Measurements from ENCODE around the gene AFDN. TPM values are rescaled to one million over a fixed set of nuclear protein-coding genes. Genes with fewer than 3 reads are reported as not detected.

Gene AFDN
- total RNA-seq, 4 donors from 2014 or later = 133 to 391 (median 148) TPM

GRCh38 chr6:167881327-167881726, 54.6 kb downstream of the AFDN start:
- Histone ChIP-seq H3K36me3 (peaks cover 21% of the 10 kb centered on the region), H3K27ac (no peak overlapping the region), H3K9me3 (no peaks in the 10 kb centered on the region), H3K27me3 (no peaks in the 10 kb centered on the region), H3K4me3 (no peak overlapping the region), H3K4me1 (no peaks in the 10 kb centered on the region)
- 91% methylated on average over 2 of the region's 2 CpGs for WGBS
- no peak for DNase-seq (ENCODE audit: low spot score in 2 of 2)
- TF ChIP-seq EP300 (IDR thresholded peaks at IDR 0.05) (no peak), POLR2A (IDR thresholded peaks at IDR 0.05) (no peak), POLR2AphosphoS5 (IDR thresholded peaks at IDR 0.05) (no peak)
- TF ChIP-seq, protein P1, sequence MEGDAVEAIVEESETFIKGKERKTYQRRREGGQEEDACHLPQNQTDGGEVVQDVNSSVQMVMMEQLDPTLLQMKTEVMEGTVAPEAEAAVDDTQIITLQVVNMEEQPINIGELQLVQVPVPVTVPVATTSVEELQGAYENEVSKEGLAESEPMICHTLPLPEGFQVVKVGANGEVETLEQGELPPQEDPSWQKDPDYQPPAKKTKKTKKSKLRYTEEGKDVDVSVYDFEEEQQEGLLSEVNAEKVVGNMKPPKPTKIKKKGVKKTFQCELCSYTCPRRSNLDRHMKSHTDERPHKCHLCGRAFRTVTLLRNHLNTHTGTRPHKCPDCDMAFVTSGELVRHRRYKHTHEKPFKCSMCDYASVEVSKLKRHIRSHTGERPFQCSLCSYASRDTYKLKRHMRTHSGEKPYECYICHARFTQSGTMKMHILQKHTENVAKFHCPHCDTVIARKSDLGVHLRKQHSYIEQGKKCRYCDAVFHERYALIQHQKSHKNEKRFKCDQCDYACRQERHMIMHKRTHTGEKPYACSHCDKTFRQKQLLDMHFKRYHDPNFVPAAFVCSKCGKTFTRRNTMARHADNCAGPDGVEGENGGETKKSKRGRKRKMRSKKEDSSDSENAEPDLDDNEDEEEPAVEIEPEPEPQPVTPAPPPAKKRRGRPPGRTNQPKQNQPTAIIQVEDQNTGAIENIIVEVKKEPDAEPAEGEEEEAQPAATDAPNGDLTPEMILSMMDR (IDR thresholded peaks at IDR 0.05) = no peak

DNA sequence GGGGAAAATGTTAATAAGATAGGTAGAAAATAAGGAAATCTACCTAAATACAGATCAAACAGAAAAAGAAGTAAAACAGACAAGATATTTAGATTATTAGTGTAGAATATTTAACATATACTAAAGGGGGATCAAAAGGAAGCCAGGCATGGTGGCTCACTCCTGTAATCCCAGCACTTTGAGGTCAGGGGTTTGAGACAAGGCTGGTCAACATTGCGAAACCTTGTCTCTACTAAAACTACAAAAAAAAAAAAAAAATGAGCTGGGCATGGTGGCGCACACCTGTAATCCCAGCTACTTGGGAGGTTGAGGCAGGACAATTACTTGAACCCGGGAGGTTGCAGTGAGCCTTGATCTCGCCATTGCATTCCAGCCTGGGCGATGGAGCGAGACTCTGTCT, 55.5 kb downstream of the AFDN start:
- H3K36me3 ChIP-seq = peaks cover 20% of the 10 kb centered on the region
- H3K9me3 ChIP-seq = no peaks in the 10 kb centered on the region
- no peak overlapping the region for H3K4me3 ChIP-seq
- 98% methylated on average over 6 of the region's 6 CpGs for WGBS
- no peak for DNase-seq (ENCODE audit: low spot score in 2 of 2)
- no peaks in the 10 kb centered on the region for H3K4me1 ChIP-seq
- TF ChIP-seq POLR2AphosphoS5 (IDR thresholded peaks at IDR 0.05) (no peak), POLR2A (IDR thresholded peaks at IDR 0.05) (no peak), EP300 (IDR thresholded peaks at IDR 0.05) (no peak)
- TF ChIP-seq, protein P1 (IDR thresholded peaks at IDR 0.05) = no peak
- H3K27me3 ChIP-seq = no peaks in the 10 kb centered on the region
- no peak overlapping the region for H3K27ac ChIP-seq

DNA sequence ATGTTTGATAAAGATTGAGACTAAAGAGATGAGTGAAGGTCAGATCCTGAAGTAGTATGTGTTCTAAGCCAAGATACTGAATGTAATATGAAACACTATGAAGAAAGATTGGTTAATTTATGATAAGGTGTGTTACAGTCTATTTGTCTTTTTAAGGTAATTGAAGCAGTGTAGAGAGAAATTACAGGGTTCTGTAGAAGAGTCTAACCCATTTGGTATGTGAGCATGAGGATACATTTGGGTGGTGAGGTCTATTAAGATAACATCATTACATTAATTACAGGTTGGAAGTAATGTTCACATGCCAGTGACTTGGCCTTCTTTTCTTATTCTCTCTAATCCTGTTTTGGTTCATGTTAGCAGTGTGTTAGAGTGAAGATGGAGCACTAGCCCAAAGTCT, 61.4 kb downstream of the AFDN start:
- Histone ChIP-seq H3K27me3 (no peaks in the 10 kb centered on the region), H3K36me3 (peaks cover 14% of the 10 kb centered on the region), H3K9me3 (no peaks in the 10 kb centered on the region), H3K4me1 (no peaks in the 10 kb centered on the region), H3K27ac (no peak overlapping the region), H3K4me3 (no peak overlapping the region)
- TF ChIP-seq EP300 (IDR thresholded peaks at IDR 0.05) (no peak), POLR2AphosphoS5 (IDR thresholded peaks at IDR 0.05) (no peak)
- DNase-seq (ENCODE audit: low spot score in 2 of 2) = no peak

DNA sequence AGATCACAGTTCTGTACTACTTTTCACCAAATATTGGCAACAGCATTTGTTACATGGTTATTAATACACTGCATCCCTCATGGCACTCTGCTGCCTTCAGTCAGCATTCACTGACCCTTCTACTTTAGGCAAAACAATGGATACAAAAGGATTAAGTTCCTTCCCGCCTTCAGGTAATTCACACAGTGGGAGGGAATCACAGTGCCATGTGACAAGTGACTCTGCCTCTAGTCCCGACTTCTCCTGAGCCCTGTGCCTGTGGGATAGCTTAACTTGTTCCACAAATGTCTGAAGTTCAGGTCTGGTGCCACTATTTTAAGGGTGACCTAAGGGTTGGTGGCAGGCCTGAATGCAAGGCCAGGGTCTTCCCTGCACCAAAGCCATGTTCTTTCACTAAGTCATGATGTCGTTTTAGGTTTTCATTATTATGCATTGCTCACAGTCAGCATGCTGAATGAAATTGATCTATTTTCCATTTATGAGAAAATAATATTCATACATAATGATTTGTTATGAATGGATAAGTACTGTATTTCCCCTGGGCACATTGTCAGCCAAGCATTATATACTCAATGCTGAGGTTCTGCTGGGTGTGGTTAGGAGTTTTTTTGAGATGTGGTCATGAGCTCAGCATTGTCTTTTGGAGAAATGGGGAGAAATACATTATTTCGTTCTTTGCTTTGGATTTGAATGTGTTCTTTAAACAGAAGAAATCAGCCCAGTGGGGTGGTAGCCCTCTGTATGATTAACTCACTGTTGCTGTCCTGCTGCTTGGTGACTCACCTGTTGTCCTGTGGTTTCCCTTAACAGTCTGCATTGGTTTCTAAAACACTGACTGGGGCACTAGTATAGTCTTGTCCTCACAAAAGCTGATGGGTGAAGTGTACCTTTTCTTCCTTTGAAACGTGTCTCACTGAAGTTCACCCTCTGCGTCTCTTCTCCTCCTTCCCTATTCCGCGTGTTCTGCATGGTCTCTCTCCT, 66.4 kb downstream of the AFDN start:
- peaks cover 13% of the 10 kb centered on the region for H3K36me3 ChIP-seq
- no peak for DNase-seq (ENCODE audit: low spot score in 2 of 2)
- no peak overlapping the region for H3K27ac ChIP-seq
- 86% methylated on average over 8 of the region's 8 CpGs for WGBS
- H3K4me1 ChIP-seq = no peaks in the 10 kb centered on the region
- no peak for TF ChIP-seq EP300 (IDR thresholded peaks at IDR 0.05)
- no peak for TF ChIP-seq POLR2A (IDR thresholded peaks at IDR 0.05)
- TF ChIP-seq POLR2AphosphoS5 (IDR thresholded peaks at IDR 0.05) = no peak
- TF ChIP-seq, protein P1 (IDR thresholded peaks at IDR 0.05) = no peak
- H3K4me3 ChIP-seq = no peak overlapping the region
- H3K9me3 ChIP-seq = no peaks in the 10 kb centered on the region
- no peaks in the 10 kb centered on the region for H3K27me3 ChIP-seq

DNA sequence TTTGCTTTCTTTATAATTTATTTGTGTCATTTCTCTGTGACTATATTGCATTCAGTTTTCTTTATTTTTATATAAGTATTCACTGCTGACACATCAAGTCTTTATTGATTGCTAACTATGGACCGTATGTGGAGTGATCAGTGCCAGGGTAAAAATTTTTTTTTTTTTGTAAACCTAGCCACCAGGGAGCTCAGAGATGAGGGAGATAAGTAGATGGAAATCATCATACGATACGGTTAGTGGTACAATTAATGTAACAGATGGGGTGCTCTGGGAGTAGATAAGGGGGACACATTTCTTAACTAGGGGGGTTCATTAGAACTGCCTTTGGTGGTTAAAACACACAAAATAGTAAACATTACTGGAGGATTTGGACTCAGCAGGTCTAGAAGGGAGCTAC, 68.3 kb downstream of the AFDN start:
- TF ChIP-seq, protein P1 (IDR thresholded peaks at IDR 0.05) = no peak
- TF ChIP-seq EP300 (IDR thresholded peaks at IDR 0.05) (no peak), POLR2A (IDR thresholded peaks at IDR 0.05) (no peak), POLR2AphosphoS5 (IDR thresholded peaks at IDR 0.05) (no peak)
- Histone ChIP-seq H3K27ac (no peak overlapping the region), H3K4me3 (no peak overlapping the region), H3K36me3 (peaks cover 6% of the 10 kb centered on the region), H3K27me3 (no peaks in the 10 kb centered on the region), H3K4me1 (no peaks in the 10 kb centered on the region), H3K9me3 (no peaks in the 10 kb centered on the region)
- WGBS = 85% methylated on average over 3 of the region's 3 CpGs
- DNase-seq (ENCODE audit: low spot score in 2 of 2) = no peak

All from suprapubic skin (tissue), 4 donors.